Activated T-cell treated with anti-CD3 and anti-CD28 coated beads, Interleukin-2, amount 50 U/mL, for 24 hours (primary cell): ENCODE measurements around the gene FFAR1.

Experiments used
- DNase-seq: peaks from one replicate; pipeline ENCODE4 v3.0.0-alpha.2; 2020
- H3K27ac Mint-ChIP-seq: 2 replicates; pipeline ENCODE4 v1.8.0; 2020; ENCODE audit warnings: mild to moderate bottlenecking, mixed read lengths
- H3K27me3 Mint-ChIP-seq: 2 replicates; pipeline ENCODE4 v1.8.0; 2020; ENCODE audit warnings: mixed read lengths
- H3K36me3 Mint-ChIP-seq: 2 replicates; pipeline ENCODE4 v1.8.0; 2020; ENCODE audit warnings: low read depth, mixed read lengths
- H3K4me1 Mint-ChIP-seq: 2 replicates; pipeline ENCODE4 v1.8.0; 2020; ENCODE audit warnings: low read depth, mixed read lengths
- H3K4me3 Mint-ChIP-seq: 2 replicates; pipeline ENCODE4 v1.8.0; 2020; ENCODE audit warnings: mild to moderate bottlenecking, moderate library complexity, mixed read lengths
- H3K9me3 Mint-ChIP-seq: 2 replicates; pipeline ENCODE4 v1.8.0; 2020; ENCODE audit warnings: mixed read lengths

FFAR1 gene

DNA sequence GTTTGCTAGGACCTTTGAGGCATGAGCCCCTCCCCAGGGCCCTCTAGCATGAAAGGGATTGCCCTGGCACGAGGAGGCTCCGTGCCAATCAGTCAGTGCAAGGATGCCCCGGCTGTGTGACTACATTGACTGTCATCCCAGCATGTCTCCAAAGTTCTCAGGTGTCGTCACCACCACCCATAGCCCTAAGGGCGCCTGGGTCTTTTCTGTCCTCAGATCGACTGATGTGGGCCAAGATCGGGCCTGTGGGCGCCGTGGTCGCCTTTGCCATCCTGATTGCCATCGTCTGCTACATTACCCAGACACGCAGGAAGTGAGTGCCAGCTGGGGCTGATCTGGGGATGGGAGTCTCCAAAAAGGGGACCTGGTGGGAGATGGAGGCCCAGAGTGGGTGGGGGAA, 37.4 kb upstream of the FFAR1 start:
- Mint-ChIP-seq H3K27ac (no peak overlapping the region), H3K36me3 (no peaks in the 10 kb centered on the region), H3K4me1 (peaks cover 2% of the 10 kb centered on the region), H3K27me3 (no peaks in the 10 kb centered on the region), H3K4me3 (no peak overlapping the region), H3K9me3 (no peaks in the 10 kb centered on the region)
- no peak for DNase-seq

DNA sequence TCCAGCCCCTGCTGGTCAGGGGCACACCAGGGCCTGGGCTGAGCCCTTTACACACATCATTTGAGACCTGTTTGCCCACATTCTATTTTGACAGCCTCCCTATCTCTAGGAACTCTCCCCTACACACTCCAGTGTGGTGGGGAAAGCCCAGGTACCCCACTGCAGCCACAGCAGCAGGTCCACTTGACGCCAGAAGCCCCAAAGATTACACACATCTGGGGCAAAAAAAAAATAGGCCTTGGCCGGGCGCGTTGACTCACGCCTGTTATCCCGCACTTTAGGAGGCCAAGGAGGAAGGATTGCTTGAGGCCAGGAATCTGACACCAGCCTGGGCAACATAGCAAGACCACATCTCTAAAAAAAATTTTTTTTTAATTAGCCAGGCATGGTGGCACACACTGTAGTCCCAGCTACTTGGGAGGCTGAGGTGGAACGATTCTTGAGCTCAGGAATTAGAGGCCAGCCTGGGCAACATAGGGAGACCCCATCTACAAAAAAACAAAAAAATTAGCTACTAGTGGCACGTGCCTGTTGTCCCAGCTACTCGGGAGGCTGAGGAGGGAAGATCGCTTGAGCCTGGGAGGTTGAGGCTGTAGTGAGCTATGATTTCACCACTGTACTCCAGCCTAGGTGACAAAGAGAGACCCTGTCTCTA, 36.8 kb upstream of the FFAR1 start:
- no peak overlapping the region for H3K27ac Mint-ChIP-seq
- H3K4me1 Mint-ChIP-seq = peaks cover 2% of the 10 kb centered on the region
- H3K27me3 Mint-ChIP-seq = no peaks in the 10 kb centered on the region
- H3K4me3 Mint-ChIP-seq = no peak overlapping the region
- DNase-seq = no peak
- no peaks in the 10 kb centered on the region for H3K36me3 Mint-ChIP-seq
- H3K9me3 Mint-ChIP-seq = no peaks in the 10 kb centered on the region

DNA sequence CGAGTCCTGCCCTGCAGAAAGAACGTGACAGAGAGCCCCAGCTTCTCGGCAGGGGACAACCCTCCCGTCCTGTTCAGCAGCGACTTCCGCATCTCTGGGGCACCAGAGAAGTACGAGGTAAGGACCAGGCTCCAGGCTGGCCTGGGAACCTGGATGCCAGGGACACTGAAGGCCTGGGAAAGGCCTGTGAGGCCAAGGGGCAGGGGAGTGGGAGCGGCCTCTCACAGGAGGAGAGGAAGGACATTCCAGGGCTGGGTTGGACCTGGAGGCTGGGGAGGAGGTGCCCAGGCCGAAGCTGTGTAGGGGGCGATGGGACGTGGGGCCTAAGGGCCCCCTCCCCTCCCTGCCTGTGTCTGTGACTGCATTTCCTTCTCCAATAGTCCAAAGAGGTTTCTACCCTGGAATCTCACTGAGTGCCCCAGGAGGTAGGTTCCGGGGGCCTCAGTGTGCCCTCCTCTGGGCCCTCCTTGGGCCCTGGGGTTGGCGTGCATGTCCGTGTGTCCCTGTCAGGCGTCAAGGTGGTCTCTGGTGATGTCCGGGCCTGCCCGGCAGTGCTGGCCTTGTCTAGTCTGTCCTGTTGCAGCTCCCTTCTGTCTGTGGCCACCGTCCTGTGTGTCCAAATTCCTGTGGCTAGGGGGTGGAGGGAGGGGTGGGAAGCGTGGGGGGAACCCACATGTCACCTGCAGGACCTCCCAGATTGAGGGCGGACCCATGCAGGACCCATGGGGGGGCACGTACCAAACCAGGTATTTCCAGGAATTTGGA, 35.6 kb upstream of the FFAR1 start:
- Mint-ChIP-seq H3K36me3 (no peaks in the 10 kb centered on the region), H3K4me3 (no peak overlapping the region), H3K9me3 (no peaks in the 10 kb centered on the region), H3K27ac (no peak overlapping the region), H3K27me3 (no peaks in the 10 kb centered on the region), H3K4me1 (peaks cover 2% of the 10 kb centered on the region)
- DNase-seq = no peak

DNA sequence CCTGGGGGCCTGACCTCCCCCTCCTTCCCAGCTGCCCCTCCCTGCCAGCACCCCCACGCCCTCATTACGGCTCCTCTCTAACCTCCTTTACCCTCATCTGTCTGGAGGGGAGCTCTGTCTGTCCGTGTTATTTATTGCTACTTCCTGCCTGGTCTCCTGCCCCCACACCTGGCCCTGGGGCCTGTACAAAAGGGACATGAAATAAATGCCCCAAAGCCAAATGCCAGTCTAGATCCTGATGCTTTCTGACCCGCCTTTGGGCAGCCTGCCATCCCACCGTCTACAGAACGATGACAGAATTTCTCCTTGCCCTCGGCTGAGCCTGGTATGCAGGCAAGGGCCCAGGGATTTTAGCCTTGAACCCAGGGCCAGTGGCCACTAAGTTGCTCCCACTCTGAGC, 34.1 kb upstream of the FFAR1 start:
- no peaks in the 10 kb centered on the region for H3K36me3 Mint-ChIP-seq
- H3K9me3 Mint-ChIP-seq = no peaks in the 10 kb centered on the region
- no peak overlapping the region for H3K27ac Mint-ChIP-seq
- DNase-seq = no peak
- H3K4me1 Mint-ChIP-seq = peaks cover 4% of the 10 kb centered on the region
- H3K27me3 Mint-ChIP-seq = no peaks in the 10 kb centered on the region
- no peak overlapping the region for H3K4me3 Mint-ChIP-seq

GRCh38 chr19:35314031-35314430, 33.7 kb upstream of the FFAR1 start:
- Mint-ChIP-seq H3K4me1 (peaks cover 9% of the 10 kb centered on the region), H3K36me3 (no peaks in the 10 kb centered on the region), H3K27me3 (no peaks in the 10 kb centered on the region), H3K4me3 (no peak overlapping the region), H3K9me3 (no peaks in the 10 kb centered on the region), H3K27ac (no peak overlapping the region)
- no peak for DNase-seq

GRCh38 chr19:35314858-35315470, 32.7 kb upstream of the FFAR1 start:
- H3K4me3 Mint-ChIP-seq = no peak overlapping the region
- H3K36me3 Mint-ChIP-seq = no peaks in the 10 kb centered on the region
- peaks cover 9% of the 10 kb centered on the region for H3K4me1 Mint-ChIP-seq
- DNase-seq = no peak
- no peak overlapping the region for H3K27ac Mint-ChIP-seq
- H3K27me3 Mint-ChIP-seq = no peaks in the 10 kb centered on the region
- H3K9me3 Mint-ChIP-seq = no peaks in the 10 kb centered on the region

- H3K27me3 Mint-ChIP-seq = peaks cover 8% of the 10 kb centered on the region
- no peaks in the 10 kb centered on the region for H3K9me3 Mint-ChIP-seq
- H3K27ac Mint-ChIP-seq = no peak overlapping the region
- H3K36me3 Mint-ChIP-seq = no peaks in the 10 kb centered on the region
- no peak for DNase-seq
- H3K4me3 Mint-ChIP-seq = no peak overlapping the region
- peaks cover 11% of the 10 kb centered on the region for H3K4me1 Mint-ChIP-seq
Measured at GRCh38 chr19:35315883-35316282, 31.8 kb upstream of the FFAR1 start.

GRCh38 chr19:35316560-35316959, 31.1 kb upstream of the FFAR1 start:
- no peak for DNase-seq
- peaks cover 9% of the 10 kb centered on the region for H3K27me3 Mint-ChIP-seq
- H3K4me3 Mint-ChIP-seq = no peak overlapping the region
- no peaks in the 10 kb centered on the region for H3K36me3 Mint-ChIP-seq
- H3K9me3 Mint-ChIP-seq = no peaks in the 10 kb centered on the region
- H3K27ac Mint-ChIP-seq = no peak overlapping the region
- H3K4me1 Mint-ChIP-seq = peaks cover 11% of the 10 kb centered on the region

GRCh38 chr19:35317464-35318043, 30.1 kb upstream of the FFAR1 start:
- no peaks in the 10 kb centered on the region for H3K36me3 Mint-ChIP-seq
- peaks cover 11% of the 10 kb centered on the region for H3K4me1 Mint-ChIP-seq
- H3K27ac Mint-ChIP-seq = peak overlapping the region; percentile 19
- peaks cover 2% of the 10 kb centered on the region for H3K9me3 Mint-ChIP-seq
- H3K4me3 Mint-ChIP-seq = no peak overlapping the region
- no peak for DNase-seq
- H3K27me3 Mint-ChIP-seq = peaks cover 9% of the 10 kb centered on the region

DNA sequence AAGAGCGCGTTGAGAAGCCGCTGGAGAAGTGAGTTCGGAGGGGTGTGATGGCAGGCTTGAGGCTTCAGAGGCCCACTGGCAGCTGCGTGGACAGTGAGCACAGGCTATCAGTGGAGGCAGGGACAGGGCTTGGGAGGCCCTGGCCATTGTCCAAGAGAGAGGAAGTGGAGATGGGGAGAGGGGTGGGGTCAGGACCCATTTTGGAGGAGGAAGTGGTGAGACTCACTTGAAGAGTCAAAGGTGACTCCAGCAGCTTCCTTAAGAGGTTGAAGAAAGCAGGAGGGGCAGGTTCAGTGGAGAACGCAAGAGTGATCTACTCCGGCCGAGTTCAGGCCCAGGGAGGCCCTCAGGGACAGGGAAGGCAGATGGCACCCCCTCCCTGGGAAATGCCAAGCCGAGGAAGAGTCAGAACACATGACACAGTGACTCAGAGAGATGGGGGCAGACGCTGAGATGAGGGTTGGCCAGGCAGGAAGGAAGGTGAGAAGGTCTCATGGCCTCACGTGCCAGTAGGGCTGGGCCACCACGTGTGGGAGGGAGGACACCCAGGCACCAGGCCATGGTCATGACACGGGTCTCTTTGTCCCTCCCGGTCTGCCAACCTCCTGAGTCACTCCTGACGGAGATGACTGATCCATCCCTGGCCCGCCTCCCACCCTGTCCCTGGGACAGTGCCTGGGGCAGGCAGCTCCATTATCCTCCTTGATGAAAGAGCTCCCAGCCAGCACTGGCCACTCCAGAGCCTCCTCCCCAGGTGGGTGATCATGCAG, 28.8 kb upstream of the FFAR1 start:
- DNase-seq = no peak
- peaks cover 11% of the 10 kb centered on the region for H3K4me1 Mint-ChIP-seq
- peak overlapping the region; percentile 55 for H3K27ac Mint-ChIP-seq
- no peak overlapping the region for H3K4me3 Mint-ChIP-seq
- H3K36me3 Mint-ChIP-seq = no peaks in the 10 kb centered on the region
- H3K27me3 Mint-ChIP-seq = peaks cover 9% of the 10 kb centered on the region
- H3K9me3 Mint-ChIP-seq = peaks cover 2% of the 10 kb centered on the region

GRCh38 chr19:35320065-35320713, 27.5 kb upstream of the FFAR1 start:
- DNase-seq = no peak
- H3K9me3 Mint-ChIP-seq = peaks cover 2% of the 10 kb centered on the region
- peaks cover 11% of the 10 kb centered on the region for H3K4me1 Mint-ChIP-seq
- no peaks in the 10 kb centered on the region for H3K36me3 Mint-ChIP-seq
- no peak overlapping the region for H3K27ac Mint-ChIP-seq
- peaks cover 9% of the 10 kb centered on the region for H3K27me3 Mint-ChIP-seq
- no peak overlapping the region for H3K4me3 Mint-ChIP-seq

DNA sequence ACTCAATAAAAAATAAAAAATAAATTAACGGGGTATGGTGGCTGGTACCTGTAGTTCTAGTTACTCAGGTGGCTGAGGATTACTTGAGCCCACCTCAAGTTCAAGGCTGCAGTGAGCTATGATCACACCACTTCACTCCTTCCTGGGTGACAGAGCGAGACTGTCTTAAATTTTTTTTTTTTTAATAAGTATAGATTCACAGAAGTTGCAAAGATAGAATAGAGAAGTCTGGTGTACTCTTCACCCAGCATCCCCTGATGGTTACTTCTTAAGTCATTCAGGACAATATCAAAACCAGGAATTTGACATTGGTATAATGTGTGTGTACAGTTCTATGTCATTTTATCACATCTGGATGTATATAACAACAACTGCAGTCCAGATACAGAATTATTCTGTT, 26.4 kb upstream of the FFAR1 start:
- Mint-ChIP-seq H3K27me3 (peaks cover 9% of the 10 kb centered on the region), H3K9me3 (peaks cover 2% of the 10 kb centered on the region), H3K27ac (no peak overlapping the region), H3K4me1 (peaks cover 11% of the 10 kb centered on the region), H3K36me3 (no peaks in the 10 kb centered on the region), H3K4me3 (no peak overlapping the region)
- no peak for DNase-seq

DNA sequence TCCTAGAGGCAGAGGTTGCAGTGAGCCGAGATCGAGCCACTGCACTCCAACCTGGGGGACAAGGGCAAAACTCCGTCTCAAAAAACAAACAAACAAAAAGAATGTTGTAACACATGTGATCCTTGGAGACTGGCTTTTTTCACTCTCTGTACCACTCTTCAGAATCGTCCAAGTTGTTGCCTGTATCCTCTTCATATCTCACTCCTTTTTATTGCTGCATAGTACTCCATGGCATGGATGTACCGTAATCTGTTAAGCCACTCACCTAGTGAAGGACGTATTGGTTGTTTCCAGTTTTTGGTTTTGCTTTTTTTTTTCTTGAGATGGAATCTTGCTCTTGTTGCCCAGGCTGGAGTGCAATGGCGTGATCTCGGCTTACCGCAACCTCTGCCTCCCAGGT, 25.7 kb upstream of the FFAR1 start:
- H3K9me3 Mint-ChIP-seq = peaks cover 2% of the 10 kb centered on the region
- peaks cover 9% of the 10 kb centered on the region for H3K27me3 Mint-ChIP-seq
- peaks cover 11% of the 10 kb centered on the region for H3K4me1 Mint-ChIP-seq
- no peaks in the 10 kb centered on the region for H3K36me3 Mint-ChIP-seq
- DNase-seq = no peak
- no peak overlapping the region for H3K4me3 Mint-ChIP-seq
- no peak overlapping the region for H3K27ac Mint-ChIP-seq

DNA sequence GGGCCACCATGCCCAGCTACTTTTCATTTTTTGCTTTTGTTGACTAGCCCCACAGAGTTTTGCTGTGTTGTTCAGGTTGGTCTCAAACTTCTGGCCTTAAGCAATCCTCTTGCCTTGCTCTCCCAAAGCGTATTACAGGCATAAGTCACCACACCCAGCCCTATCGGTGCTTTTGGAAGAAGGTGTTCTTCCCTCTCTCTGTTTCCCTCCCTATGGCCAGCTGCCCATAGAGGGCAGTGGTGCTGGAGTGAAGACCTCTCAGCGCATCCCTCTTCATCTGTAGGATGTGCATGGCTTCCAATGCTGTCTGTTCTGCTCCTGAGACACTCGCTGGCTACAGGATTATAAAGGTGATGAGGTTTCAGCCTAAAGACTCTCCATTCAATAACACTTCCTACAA, 20.1 kb upstream of the FFAR1 start:
- Mint-ChIP-seq H3K27ac (no peak overlapping the region), H3K4me1 (peaks cover 10% of the 10 kb centered on the region), H3K4me3 (no peak overlapping the region), H3K9me3 (no peaks in the 10 kb centered on the region), H3K27me3 (peaks cover 9% of the 10 kb centered on the region), H3K36me3 (no peaks in the 10 kb centered on the region)
- DNase-seq = no peak
